SK-N-MC (cell line): ENCODE measurements around the gene SERPINE2.

ENCODE experiments used
- EZH2 ChIP-seq: fragments of 200-600 bp; sonication (generic); IDR thresholded peaks from one replicate; pipeline ENCODE4 v1.6.1; 2017; ENCODE audit warnings: antibody characterized with exemption
- POLR2AphosphoS5 ChIP-seq: IDR thresholded peaks from 2 replicates; pipeline ENCODE4 v1.6.1; 2012; ENCODE audit warnings: mild to moderate bottlenecking, low read depth, low read length, borderline replicate concordance

GRCh38 chr2:224075588-224075987 is 36.5 kb upstream of the SERPINE2 start:
- TF ChIP-seq POLR2AphosphoS5 (no peak), EZH2 (no peak)
